ENCODE measurements around the gene NPFF. TPM values are rescaled to one million over a fixed set of nuclear protein-coding genes. Genes with fewer than 3 reads are reported as not detected.

The NPFF gene
- total and polyA plus RNA-seq, 2 donors (not counting 3 experiments of a cell fraction or from before 2014, with no cell fraction given): not detected

- Histone ChIP-seq H3K9me3 (replicated peaks; ENCODE audit: control insufficient read depth, insufficient read depth, low read length) (no peaks in the 10 kb centered on the region), H3K79me2 (ENCODE audit: control insufficient read depth, insufficient read depth, low read length) (peaks cover 14% of the 10 kb centered on the region), H3K4me2 (ENCODE audit: insufficient read depth, low read length) (no peak overlapping the region), H3K9ac (replicated peaks; ENCODE audit: extremely low read depth, insufficient read depth, low read length) (no peak overlapping the region), H3K9me1 (replicated peaks; ENCODE audit: control insufficient read depth, extremely low read depth, insufficient read depth, low read length) (no peaks in the 10 kb centered on the region), H3K36me3 (ENCODE audit: control insufficient read depth in 2 of 2, extremely low read depth in 1 of 2, insufficient read depth in 2 of 2, low read length in 2 of 2) (peaks cover 0 to 30% of the 10 kb centered on the region in 2 experiments), H3K4me1 (ENCODE audit: control insufficient read depth, extremely low read depth, insufficient read depth, low read length) (peaks cover 30% of the 10 kb centered on the region), H4K20me1 (replicated peaks; ENCODE audit: control insufficient read depth, extremely low read depth, insufficient read depth, low read length) (no peaks in the 10 kb centered on the region), H3K4me3 (replicated peaks in 1 of 3; ENCODE audit: insufficient read depth in 1 of 3, low read depth in 1 of 3, low read length in 3 of 3) (no peak overlapping the region), H3K27me3 (ENCODE audit: control insufficient read depth in 2 of 2, insufficient read depth in 2 of 2, low read length in 2 of 2) (no peaks in the 10 kb centered on the region), H3K27ac (ENCODE audit: insufficient read depth, low read depth, low read length) (peak overlapping the region; percentile 7), H2AFZ (ENCODE audit: low read depth, low read length) (no peak overlapping the region)
- FAIRE-seq: no peak
- no peak for TF ChIP-seq POLR2A (IDR thresholded peaks at IDR 0.05; ENCODE audit: low read depth, low read length)
- TF ChIP-seq FOS (IDR thresholded peaks at IDR 0.05; ENCODE audit: borderline replicate concordance, insufficient read depth, low read length): no peak
- no peak for TF ChIP-seq POLR2AphosphoS5 (IDR thresholded peaks at IDR 0.05; ENCODE audit: insufficient read depth, low read depth, low read length)
- TF ChIP-seq MYC (IDR thresholded peaks at IDR 0.05; ENCODE audit: low read depth, low read length): no peak
- TF ChIP-seq GATA2 (IDR thresholded peaks at IDR 0.05; ENCODE audit: insufficient read depth, insufficient read length, low read depth, low read length): no peak
- no peak for TF ChIP-seq CTCF (IDR thresholded peaks at IDR 0.05; ENCODE audit: extremely low read depth in 1 of 2, insufficient read depth in 1 of 2, low read depth in 1 of 2, low read length in 2 of 2)
- no peak for TF ChIP-seq MAX (IDR thresholded peaks at IDR 0.05; ENCODE audit: insufficient read depth, insufficient read length)
- no peak for TF ChIP-seq EZH2 (IDR thresholded peaks at IDR 0.05; ENCODE audit: borderline replicate concordance, low read depth, low read length, severe bottlenecking)
- no peak for TF ChIP-seq JUN (IDR thresholded peaks at IDR 0.05; ENCODE audit: borderline replicate concordance, insufficient read depth, insufficient read length, low read depth)
- intact Hi-C loops (cut with micrococcal nuclease): loop anchor here (5.0 kb wide), 1 partner anchor 281 kb away; no protein-coding TSS in a partner anchor
- ChIA-PET CTCF (interaction anchor here (0.5 to 1.4 kb wide), 4 partner anchors 12 to 178 kb away, joined by 3 to 4 read pairs (median 3); no protein-coding TSS in a partner anchor), POLR2A (no interaction called here)
- no peak for DNase-seq (ENCODE audit: low read depth, low spot score)
- BruUV-seq (replicated peaks): no TSS peak
- dilution Hi-C loops (cut with MboI; ENCODE audit: extremely low pct_ligation_motif_present, low sequenced_read_pairs): no loop called here
Observed at GRCh38 chr12:53502983-53503728, 4.1 kb downstream of the NPFF start.

All from endothelial cell of umbilical vein (primary cell).